NT2/D1 (cell line): Measurements from ENCODE around the gene GAS2L3.

Experiments used
- SUZ12 ChIP-seq: IDR thresholded peaks from 2 replicates; pipeline ENCODE4 v1.6.1; 2011; ENCODE audit not compliant: insufficient read length, insufficient read depth; ENCODE audit errors: extremely low read depth
- ZNF274 ChIP-seq: IDR thresholded peaks from 2 replicates; pipeline ENCODE4 v1.6.1; 2011; ENCODE audit warnings: mild to moderate bottlenecking, low read depth, low read length

- no peak for TF ChIP-seq SUZ12
- no peak for TF ChIP-seq ZNF274
These were observed at the start of gene GAS2L3 for GRCh38 chr12:100573292-100574186.
